ENCODE measurements around the gene TMEM8B.

Gene TMEM8B

DNA sequence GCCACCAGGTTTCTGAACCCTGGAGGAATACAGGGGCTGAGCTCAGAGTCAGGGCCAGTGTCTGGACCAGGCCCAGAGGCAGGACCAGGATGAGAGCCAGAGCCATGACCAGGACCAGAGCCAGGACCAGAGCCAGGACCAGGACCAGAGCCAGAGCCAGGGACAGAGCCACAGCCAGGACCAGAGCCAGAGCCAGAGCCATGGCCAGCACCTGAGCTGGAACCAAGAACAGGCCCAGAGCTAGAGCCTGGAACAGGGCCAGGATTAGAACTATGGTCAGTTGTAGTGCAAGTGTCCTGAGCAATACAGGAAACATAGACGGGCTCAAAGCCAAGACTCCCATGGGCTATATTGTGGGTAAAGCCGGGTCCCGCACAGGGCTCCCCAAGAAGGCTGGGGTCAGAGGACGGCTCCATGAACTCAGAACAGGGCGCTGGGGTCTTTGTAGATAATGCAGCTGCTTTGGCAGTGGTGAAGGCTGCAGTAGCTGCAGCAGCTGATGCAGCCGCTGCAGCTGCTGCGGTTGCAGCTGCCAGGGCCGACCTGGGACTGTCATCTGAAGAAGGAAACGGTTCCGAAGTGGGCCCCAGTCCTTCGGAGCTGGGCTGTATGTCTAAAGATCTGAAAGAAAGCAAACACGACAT is 17.5 kb upstream of the TMEM8B start:
- no peak for DNase-seq

DNA sequence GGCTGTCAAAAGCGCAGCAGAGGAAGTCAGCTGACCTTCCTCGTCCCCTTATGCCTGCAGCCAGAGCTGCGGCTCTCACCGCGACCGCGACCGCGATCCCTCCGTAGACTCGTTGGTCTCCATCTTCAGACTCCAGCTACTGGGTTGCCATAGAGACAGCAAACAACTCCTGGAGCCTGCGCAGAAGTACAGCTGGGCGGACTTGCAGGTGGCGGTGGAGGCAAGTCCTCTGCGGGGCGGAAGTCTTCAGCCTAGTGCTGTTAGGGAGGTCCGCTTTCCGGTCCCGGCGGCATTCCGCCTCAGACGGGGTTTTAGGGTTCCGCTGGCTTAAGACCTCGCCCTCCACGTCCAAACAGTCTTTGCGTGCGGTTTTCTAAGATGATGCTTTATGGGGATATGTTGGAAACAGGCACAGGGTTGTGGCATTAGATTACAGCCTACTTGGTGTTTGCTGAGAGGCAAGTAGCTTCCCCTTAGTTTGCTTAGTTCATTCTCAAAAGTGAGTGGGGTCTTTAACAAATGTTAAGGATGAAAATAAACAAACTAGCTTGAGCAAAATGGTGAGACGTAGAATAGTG is 16.9 kb upstream of the TMEM8B start, which contains the start of gene SPAG8:
SPAG8 (minus strand) TSS at position 238 of the 578 bp plus-strand sequence; CDS start at position 123, 115 bp downstream.
- DNase-seq = peak; percentile 98

DNA sequence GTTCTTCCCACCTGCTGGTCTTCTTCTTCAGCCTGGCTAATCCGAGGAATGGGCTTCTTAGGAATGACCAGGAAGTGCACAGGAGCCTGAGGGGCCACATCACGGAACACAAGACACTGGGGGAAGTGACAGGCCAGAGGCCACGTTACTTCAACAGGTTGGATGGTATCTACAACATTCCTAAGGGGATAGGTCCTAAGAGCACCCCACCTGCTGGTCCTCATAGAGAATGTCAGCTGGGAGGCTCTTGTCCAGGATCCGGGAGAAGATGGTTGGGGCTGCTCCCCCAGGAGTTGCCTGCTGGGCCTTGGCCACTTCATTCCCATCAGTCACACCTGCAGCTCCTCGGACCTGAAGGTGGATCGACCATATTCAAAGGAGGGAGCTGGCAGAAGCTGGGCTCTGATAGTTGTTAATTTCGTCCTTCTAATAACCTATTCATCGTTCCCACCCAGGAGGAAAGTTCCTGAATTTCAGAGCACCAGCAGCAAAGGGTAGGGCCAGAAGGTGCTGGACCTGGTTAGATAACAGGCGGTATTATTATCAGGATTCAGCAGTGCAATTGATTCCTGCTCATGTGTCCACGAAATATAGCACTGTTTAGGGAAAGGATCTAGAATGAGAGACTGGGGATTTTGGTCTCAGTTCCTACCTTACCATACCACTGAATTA is 15.5 kb upstream of the TMEM8B start:
- no peak for DNase-seq

DNA sequence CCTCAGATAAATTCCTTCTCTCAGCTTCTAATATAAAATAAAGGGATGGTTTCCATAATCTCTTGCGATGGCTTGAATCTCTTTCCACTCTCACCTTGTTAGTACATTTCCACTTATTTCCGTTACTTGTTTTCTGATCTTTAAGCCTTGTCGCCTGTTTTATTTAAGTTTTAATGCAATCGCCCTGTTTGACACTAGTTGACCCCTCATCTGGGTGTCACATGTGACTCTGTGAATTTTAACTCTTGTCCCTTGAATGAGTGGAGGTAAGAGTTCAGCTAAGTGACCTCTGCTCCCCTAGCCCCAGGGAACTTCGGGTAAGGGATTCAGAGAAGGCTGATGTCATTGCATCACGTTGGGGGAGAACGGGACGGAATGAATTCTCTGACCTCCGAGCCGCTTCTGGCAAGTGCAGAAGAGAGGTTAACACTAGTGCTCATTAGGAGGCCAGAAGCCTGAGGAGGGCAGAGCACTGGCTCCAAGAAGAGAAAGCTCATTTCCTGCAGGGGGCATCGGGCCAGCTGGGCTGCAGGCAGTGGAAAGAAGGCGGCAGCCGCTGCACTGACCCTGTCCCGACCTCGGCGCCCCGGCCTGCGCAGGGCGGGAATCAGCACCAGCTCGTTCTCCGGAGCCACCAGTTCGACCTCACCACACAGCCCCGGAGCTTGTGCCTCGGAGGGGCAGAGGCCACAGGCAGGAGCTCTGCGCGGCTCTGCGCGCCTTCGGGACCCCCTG is 14.8 kb upstream of the TMEM8B start:
- DNase-seq = peak; percentile 36

DNA sequence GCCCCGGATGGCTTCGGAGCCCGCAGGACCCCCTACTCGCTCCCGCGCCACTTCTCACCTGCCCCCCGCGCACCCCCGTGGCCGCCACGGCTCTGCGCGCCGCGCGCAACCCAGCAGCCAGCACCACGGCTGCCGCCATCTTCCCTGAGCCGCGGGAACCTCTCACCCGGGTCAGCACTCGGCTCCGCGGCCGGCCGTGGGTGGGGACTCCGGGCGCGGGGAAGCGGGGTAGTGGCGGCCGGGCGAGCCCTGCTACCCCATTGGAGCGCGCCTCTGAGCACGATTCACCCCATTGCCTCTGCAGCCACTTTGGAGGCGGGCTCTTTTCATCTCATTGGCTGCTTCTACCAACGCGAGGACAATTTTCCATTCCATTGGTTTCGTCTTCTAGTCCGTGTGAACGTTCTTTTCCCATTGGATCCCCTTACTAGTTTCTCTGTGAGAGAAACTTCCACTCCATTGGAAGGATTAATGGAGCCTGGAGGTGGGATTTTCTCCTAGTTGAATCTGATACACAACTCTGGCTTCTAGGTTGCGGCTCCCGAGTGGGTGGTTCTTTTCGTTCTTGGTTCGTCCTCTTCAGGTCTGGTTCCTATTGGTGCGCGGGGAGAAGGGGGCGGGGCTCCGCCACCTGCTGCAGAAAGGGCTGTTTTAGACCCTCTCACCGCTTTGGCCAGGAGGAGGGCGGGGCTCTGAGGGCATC is 14.0 kb upstream of the TMEM8B start, which contains the start of gene HINT2:
HINT2 (minus strand) TSS at position 202 of the 703 bp plus-strand sequence; CDS start at position 139, 63 bp downstream.
- DNase-seq = peak; percentile 98

DNA sequence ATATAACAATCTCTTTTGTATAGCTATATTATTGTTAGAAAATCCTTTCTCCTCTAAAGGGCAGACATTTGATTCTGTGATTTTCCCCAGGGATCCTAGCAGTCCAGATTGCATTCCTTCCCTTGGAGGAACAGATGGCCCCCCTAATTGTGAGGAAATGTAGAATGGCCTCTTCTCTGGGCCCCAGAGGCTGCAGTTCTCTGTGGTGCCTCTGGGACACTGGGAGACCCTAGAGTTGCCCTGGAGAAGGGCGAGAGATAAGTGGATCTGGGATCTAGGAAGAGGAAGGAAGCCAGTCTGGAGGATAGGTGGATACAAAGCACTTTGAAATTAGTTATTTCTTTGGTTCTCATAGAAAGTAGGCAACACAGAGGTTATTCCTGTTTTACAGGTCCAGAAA is 12.3 kb upstream of the TMEM8B start:
- DNase-seq = no peak

DNA sequence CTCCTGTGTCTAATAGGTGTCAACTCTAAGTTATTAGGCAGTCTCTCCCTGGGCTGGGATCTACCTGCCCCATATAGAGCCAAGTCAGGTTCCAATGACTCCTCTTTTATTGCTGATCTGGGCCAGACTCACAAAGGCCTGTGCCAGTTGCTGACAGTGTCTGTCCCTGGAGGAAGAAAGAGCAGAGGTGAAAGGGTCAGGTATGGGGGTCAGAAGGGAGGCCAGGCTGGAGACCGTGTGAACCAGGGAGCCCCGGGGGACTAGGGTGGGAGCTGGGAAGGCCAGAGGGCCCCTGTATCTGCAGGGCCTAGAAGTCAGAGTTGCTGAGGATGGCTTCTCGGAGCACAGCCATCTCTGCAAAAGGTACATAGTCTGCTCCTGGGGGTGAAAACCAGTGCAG is 10.7 kb upstream of the TMEM8B start:
- no peak for DNase-seq

DNA sequence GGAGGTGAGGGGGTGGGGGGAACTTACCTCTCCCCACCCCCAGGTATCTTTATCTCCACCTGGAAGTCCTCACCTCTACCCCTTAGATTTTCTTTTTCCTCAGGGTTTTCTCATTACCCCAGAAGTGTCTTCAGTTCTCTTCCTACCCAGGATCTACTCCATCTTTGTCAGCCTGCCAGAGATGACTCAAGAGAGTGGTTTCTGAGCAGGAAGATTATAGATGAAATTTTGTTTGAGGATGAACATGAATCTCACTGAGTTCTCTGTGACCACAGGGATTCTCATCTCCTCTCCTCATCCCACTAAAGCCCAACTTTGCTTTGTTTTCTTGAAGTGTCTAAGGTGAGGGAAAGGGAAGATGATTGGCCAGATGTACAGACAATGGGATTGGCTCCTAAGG is 9.0 kb upstream of the TMEM8B start:
- no peak for DNase-seq

DNA sequence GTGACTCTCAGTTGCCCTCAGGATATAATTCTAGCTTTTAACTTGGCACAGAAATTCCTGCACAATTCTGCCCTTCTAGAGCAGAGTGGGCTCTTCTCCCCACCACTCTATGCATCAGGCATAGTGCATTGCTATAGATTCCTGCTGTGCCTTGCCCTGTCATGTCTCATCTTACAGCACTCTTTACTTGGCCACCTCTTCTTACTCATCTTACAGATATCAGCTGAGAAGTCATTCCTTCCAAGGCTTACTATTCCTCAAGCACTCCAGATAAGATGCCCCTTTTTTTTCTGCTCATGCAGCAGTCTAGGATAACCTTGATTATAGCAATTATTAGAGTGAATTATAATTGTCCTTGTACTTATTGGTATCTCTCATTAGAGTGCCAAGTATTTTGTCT is 6.1 kb upstream of the TMEM8B start:
- DNase-seq = no peak

DNA sequence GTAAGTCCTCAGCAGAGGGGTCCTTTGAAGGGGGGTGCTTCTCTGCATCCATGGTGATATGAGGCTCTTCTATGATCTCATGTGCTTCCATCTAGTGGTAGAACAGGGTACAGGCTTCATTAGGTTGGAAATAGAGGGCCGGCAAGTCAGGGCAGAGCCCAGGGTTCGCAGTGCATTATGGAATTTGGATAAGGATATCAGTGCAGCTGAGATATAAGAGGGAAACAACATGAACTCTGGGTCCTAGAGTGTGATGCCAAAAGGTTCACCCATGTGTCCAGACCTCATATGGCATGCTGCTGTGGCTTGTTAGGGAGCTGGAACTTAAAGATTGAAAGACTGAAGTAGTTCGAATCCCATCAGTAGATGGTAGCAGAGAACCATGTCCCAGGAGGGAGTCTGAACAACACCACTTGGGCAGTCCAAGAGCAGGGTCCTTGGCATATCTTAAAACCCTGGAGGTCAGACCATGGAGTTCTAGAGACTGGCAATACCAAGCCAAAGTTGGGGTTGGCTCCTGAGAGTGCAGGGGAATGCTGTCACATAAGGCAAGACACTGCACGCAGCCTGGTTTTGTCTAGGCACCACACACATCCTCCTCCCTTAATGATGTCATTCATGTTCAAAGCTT is 2.8 kb upstream of the TMEM8B start:
- DNase-seq = peak; percentile 67

DNA sequence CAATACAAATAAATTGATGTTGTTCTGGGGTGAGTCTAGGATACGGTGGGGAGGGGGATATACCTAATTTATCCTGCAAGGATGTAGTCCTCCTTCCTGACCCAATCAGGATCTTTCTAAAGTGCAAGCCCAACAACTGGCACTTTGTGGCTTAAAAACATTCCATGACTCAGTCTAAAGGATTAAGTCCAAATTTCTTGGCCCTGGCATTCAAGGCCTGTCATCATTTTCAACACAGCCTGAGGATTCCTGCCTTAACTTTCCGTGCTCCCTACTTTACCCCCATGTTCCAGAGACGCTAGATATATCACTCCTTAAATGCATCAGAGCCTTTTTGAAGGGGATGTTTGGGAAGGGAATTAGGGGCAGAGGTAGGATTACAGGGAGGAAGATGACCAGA is 1.5 kb upstream of the TMEM8B start:
- DNase-seq = no peak

DNA sequence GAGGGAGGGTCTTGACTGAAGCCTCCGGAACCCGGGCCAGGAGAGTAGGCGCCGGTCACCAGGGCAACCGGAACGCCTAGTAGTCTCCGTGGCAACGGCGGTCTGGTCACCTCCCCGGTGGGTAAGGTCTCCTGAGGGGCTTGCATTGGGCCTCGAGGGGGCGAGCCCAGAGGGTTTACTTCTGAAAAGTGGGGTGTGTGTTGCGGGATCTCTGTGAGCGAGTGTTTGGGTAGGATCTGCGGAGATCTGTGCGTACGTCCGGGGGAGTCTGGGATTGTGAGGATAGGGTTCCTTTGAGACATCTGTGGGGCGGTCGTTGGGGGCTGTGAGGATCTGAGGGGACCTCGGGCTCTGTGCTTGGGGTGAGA is 328 bp upstream of the TMEM8B start, which contains the start of gene FAM221B:
FAM221B (minus strand) TSS at position 17 of the 368 bp plus-strand sequence. CDS start 2,571 bp downstream, outside the sequence.
- no peak for DNase-seq

DNA sequence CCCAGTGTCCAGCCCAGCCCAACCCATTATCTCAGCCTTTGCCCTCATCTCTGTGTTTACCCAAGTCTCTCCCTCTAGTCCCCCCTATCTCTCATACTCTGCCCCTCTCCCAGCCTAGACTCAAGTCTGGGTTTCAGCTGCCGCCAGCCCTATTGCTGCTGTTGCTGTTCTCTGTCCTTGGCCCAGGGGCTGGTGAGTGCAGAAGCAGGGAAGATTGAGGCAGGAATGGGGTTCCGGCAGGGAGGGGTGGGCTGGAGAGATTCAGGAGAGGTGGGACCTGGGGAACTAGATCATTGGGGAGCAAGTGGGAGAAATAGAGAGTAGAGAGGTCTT is 702 bp downstream of the TMEM8B start:
- DNase-seq = no peak

DNA sequence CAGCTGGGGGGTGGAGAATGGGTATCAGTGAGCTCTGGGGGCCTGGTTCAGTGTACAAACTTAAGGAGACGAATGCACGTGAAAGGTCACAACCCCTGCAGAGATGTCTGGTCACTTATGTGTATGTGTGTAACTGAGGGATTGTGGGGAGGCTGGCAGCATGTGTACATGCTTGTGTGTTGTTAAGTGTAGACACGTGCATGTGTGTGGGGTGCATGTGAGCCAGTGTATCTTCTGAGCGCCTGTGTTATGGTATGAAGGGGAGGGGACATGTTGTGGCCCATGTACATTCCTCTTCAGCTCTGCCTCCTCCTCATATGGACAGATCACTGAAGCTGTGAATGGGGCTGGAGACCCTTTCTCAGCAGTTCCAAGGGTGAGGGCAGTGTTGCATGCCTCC is 2.0 kb downstream of the TMEM8B start:
- DNase-seq = no peak

DNA sequence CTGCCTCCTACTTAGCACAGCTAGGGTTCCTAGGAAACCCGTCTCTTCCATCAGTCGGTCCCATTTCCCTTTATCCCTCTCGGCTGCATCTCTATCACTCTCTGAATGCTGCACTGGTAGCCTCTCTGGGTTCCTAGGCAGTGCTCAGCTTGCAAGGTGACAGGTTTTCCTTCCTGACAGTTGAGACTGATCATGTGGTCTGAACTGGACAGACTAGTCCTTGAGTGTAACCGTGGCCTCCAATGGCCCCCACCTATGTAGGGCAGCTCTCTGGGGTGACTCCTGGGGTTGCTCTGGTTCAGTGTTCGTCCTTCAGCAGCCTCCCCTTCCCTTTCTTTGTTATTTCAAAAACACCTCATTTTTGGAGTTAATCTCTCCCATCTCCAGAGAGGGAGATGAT is 3.8 kb downstream of the TMEM8B start:
- DNase-seq = no peak

DNA sequence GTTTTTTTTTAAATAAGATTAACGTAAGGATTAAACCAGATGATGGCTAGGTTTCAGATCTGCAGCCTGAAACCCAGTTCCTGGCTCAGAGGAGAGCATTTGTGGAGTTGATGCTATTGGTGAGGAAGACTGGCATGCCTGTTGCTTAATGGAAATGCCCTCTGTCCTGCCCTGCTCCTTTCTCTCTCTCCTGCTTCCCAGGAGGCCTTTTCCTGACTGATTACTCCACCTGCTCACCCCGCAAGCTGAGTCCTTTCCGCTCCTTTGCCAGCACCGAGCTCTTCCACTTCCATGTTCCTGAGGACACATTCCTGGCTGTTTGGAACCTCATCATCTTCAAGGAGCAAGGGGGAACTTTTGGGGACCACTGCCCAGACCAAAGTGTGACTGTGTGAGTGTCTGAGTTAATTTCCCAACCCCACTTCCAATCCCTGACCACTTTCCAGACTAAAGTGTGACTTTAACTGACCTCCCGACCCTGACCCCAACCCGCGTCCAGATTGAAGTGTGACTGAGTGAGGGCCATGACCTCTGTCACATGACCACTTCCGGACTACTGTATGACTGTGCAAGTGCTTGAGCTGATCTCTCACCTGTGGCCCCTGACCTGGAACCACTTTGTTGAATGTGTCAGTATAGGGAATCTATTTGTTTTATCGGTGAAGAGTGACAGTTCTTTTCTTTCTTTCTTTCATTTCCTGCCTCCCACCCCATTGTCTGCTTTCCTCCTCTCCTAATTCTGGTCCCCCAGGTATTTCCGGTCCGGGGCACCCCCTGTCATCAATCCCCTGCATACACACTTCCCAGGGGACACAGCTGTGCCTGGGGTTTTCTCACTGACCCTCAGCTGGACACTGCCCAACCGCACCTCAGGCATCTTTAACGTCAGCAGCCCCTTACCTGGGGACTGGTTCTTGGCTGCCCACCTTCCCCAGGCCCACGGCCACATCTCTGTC is 5.5 kb downstream of the TMEM8B start:
- DNase-seq = no peak

DNA sequence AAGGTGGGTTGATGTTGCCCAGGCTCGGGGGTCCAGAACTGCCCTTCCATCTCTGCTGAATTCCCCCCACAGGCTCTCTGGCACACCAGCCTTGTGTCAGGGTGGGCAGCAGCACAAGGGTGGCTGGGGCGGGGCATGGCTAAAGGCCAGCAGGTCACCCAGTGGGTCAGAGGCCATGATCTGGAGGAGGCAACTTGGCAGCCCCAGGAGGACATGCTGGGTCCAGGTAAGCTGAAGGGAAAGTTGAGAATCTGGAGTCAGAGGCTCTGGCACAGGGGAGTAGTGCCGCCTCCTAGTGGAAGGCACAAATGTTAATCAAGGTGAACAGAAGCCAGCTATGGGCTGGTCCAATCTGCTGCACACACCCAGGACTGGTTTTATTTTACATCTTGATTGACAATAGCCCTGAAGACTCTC is 6.2 kb downstream of the TMEM8B start:
- DNase-seq = peak; percentile 21

DNA sequence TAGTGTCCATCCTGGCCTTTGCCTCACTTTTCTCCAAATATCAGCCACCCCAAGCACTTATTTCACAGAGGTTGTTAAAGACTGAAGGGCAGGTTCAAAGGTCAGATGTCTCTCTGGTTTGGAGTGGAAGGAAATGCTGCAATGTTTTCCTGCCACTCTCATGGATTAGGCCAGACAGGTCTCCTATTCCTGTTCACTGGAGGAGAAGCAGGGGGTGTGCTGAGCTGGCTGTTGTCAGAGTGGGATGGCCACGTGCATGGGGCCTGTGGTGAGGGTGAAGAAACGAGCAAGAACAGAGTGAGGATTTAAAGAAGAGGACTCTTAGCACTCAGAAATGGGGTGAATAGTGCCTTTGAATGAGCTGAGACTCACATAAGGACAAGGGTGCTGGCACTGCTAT is 6.7 kb downstream of the TMEM8B start:
- DNase-seq = no peak

DNA sequence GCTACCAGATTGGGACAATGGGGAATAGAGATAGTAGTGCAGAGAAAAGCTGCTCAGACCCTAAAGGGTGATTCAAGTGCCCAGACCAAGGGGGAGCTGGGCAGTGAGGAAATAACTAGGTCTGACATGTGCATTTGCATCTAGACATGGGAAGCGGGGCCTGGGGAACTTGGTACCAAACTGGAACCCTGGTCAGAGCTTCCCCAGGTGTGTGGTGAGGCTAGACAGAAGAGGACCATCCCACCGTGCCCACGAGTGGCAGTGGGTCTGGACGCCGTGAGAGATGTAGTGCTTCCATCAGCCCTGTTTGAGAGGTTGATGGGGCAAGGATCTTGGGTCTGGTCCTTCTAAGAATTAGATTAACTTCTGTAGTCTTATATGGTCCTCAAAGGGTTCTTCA is 7.6 kb downstream of the TMEM8B start:
- DNase-seq = no peak

DNA sequence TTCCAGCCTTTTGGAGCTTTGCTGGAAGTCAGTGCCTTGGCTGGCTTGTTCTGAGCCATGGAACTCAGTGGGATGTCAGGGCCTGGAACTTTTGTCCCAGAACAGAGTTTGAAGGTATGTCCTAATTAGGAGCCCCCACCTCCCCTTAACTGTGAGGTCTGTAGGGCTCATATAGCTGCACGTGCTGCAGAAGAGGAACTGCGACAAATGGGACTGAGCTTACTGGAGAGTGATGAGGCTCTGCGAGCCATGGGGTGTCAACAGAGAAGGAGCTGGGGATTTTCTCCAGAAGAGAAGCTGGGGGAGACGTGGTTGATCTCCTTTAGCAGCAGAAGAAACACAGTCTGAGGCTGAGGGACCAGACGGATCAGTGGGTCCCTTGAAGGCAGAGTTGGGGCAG is 10.9 kb downstream of the TMEM8B start:
- DNase-seq = no peak

All from CD4-positive, alpha-beta T cell treated with Interleukin-10 for 1 hour (primary cell).